K562 (cell line): ENCODE measurements around the gene RHOV.

Experiments
- ATF2 ChIP-seq: sonication (generic); formaldehyde crosslinking; IDR thresholded peaks from 2 replicates; pipeline ENCODE4 v1.8.1; 2022; ENCODE audit warnings: missing genetic modification reagents
- MAFK ChIP-seq: IDR thresholded peaks from 2 replicates; pipeline ENCODE4 v1.6.1; 2011; ENCODE audit warnings: low read length, improper control_type of control experiment
- POLR2AphosphoS5 ChIP-seq: IDR thresholded peaks from 2 replicates; pipeline ENCODE4 v1.6.1; 2011; ENCODE audit warnings: mild to moderate bottlenecking, low read depth, low read length, moderate library complexity; ENCODE audit not compliant: control insufficient read depth, insufficient read depth
- PURB ChIP-seq: sonication (generic); formaldehyde crosslinking; IDR thresholded peaks from 2 replicates; pipeline ENCODE4 v1.9.0; 2021; ENCODE audit warnings: low read depth, mild to moderate bottlenecking, missing genetic modification reagents
- SRSF1 ChIP-seq: fragments of 200-400 bp; formaldehyde crosslinking; IDR thresholded peaks from 2 replicates; pipeline ENCODE4 v1.6.1; 2017; ENCODE audit warnings: mild to moderate bottlenecking, low read depth, low read length, moderate library complexity
- USF2 ChIP-seq: sonication (generic); formaldehyde crosslinking; IDR thresholded peaks from 2 replicates; pipeline ENCODE4 v1.5.0; 2020; ENCODE audit warnings: missing genetic modification reagents

- TF ChIP-seq SRSF1 (no peak), POLR2AphosphoS5 (no peak), MAFK (no peak), ATF2 (no peak), USF2 (no peak), PURB (CRISPR knock-in tag) (no peak)
Measured at GRCh38 chr15:40904552-40905201, 30.6 kb upstream of the RHOV start.
